Epithelial cell of esophagus (primary cell): ENCODE measurements around the gene BPIFA2.

Source experiments
- DNase-seq: peaks from one replicate; pipeline ENCODE4 v3.0.0; 2010; ENCODE audit warnings: low read depth
- H3K4me3 ChIP-seq: 2 replicates; pipeline ENCODE4 v1.5.1; 2011; ENCODE audit warnings: mild to moderate bottlenecking, low read length, control low read depth
- CTCF ChIP-seq: IDR thresholded peaks from 2 replicates; pipeline ENCODE4 v1.5.1; 2011; ENCODE audit warnings: low read depth, mild to moderate bottlenecking, low read length, control low read depth, inconsistent platforms; ENCODE audit not compliant: insufficient read depth; ENCODE audit errors: missing control alignments

BPIFA2 gene

DNA sequence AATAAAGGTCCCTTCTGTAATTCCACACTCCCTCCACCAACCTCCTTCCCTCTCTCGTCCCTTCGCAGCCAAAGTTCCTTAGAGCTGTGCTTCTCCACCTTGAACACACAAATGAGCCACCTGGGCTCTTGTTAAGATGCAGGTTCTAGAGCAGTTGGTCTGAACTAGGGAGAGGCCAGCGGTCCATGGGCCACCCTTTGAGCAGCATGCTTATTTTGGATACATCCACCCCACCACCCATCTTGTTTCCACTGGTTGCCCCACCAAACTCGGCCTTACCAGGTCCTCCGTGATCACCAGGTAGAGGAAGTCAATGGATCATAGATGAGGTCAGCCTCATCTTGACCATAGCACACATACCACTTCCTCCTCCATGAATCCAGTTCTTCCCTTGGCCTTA is 7.3 kb upstream of the BPIFA2 start:
- TF ChIP-seq CTCF, result no peak
- no peak for DNase-seq

GRCh38 chr20:33162313-33162712 is 5.6 kb upstream of the BPIFA2 start:
- no peak for DNase-seq
- no peak for TF ChIP-seq CTCF
- H3K4me3 ChIP-seq, result no peak overlapping the region

More for the DNA sequence above, 7.3 kb upstream of the BPIFA2 start:
- H3K4me3 ChIP-seq, result no peak overlapping the region

GRCh38 chr20:33162753-33163152 is 5.2 kb upstream of the BPIFA2 start:
- no peak for DNase-seq

DNA sequence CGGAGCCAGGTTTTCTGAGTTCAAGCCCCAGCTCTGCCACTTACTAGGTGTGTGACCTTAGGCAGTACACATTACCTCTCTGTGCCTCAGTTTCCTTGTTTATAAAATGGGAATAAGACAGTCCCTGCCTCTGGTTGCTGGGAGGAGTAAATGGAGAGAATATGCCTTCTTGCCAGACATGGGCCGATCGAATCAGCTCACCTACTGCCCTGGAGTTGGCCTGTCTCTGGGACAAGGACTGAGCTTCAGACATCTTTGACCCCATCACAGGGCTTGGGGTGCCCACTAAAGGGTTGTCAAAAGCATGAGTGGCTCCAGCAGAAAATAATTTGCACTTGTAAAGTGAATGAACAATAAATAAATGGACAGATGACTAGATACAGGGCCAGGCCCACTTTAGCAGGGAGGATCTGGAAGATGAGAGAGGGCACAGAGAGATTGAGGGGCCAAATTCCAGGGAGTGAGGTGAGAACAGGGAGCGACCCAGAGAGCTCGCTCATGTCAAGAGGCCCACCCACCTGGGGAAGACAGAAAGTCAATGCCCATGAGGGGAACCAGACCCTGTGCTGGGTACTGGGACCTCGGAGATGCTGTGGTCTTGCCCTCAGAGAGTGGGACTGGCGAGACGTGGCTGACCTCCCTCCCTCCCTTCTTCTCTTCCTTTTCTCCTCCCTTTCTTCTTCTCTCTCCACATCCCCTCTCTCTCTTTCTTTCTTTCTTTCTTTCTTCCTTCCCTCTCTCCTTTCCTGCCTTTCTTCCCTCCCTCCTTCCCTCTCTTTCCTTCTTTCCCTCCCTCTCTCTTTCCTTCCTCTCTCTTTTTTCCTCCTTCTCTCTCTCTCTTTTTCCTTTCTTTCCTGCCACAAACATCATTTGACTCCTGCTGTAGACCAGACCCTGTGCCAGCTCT is 3.9 kb upstream of the BPIFA2 start:
- DNase-seq, result no peak
- no peak for TF ChIP-seq CTCF
- no peak overlapping the region for H3K4me3 ChIP-seq

More at GRCh38 chr20:33162753-33163152, 5.2 kb upstream of the BPIFA2 start:
- H3K4me3 ChIP-seq, result no peak overlapping the region
- no peak for TF ChIP-seq CTCF

DNA sequence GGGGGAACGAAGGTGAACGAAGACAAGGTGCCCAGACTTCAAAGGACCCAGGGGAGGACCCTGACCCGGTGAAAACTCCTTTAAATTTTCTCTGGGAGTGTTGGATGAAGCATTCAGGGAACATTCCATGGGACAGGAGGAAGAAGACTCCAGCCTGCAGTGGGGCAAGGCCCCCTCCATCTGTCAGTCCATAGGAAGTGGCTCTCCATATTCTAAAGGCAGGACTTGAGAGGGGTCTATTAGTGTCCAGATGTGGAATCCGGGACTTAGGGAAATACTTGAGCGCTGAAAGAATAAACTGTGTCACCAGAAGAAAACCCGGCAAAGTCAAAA is 3.2 kb upstream of the BPIFA2 start:
- no peak overlapping the region for H3K4me3 ChIP-seq
- no peak for TF ChIP-seq CTCF
- DNase-seq, result no peak

GRCh38 chr20:33165416-33166055 is 2.4 kb upstream of the BPIFA2 start:
- no peak for DNase-seq
- no peak for TF ChIP-seq CTCF
- H3K4me3 ChIP-seq, result no peak overlapping the region

- DNase-seq, result no peak
- no peak overlapping the region for H3K4me3 ChIP-seq
- no peak for TF ChIP-seq CTCF
Measured at GRCh38 chr20:33166533-33167113, 1.3 kb upstream of the BPIFA2 start.
